ENCODE measurements around the gene SLC25A6.

Gene SLC25A6

DNA sequence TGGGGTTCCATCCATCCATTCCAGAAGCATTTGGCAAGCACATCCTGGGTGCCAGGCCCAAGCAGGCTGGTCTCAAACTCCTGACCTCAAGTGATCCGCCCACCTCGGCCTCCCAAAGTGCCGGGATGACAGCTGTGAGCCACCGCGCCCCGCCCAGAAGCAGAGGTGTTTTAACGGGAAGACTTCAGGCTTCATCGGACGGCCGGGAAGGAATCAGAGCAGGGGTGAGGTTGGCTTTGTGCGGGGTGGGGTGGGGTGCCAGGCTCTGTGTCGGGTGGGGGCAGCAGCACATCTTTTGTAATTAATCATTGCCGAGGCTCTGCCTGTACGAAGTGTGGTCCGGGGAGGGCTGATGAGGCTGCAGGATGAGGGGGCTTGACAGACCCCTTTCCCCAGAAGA, 5.1 kb upstream of the SLC25A6 start:
- no peaks in the 10 kb centered on the region for H4K20me1 ChIP-seq (ENCODE audit: insufficient read depth, low read length)
- H3K4me3 ChIP-seq (ENCODE audit: low read depth, low read length, poor library complexity, severe bottlenecking) = no peak overlapping the region
- H3K4me2 ChIP-seq (ENCODE audit: low read length) = no peak overlapping the region
- H3K36me3 ChIP-seq (ENCODE audit: insufficient read depth, low read length) = peaks cover 72% of the 10 kb centered on the region
- H3K27ac ChIP-seq (ENCODE audit: low read depth, low read length, poor library complexity, severe bottlenecking) = no peak overlapping the region
- H3K27me3 ChIP-seq (ENCODE audit: insufficient read depth, low read length) = no peaks in the 10 kb centered on the region
- H3K9ac ChIP-seq (ENCODE audit: low read length) = no peak overlapping the region
- H3K4me1 ChIP-seq (ENCODE audit: insufficient read depth, low read length, severe bottlenecking) = peaks cover 25% of the 10 kb centered on the region
- no peaks in the 10 kb centered on the region for H3K9me3 ChIP-seq (ENCODE audit: low read length)
- peaks cover 16% of the 10 kb centered on the region for H3K79me2 ChIP-seq (ENCODE audit: insufficient read depth, low read length)
- TF ChIP-seq CTCF (IDR thresholded peaks at IDR 0.05; ENCODE audit: low read length) (no peak), EZH2 (IDR thresholded peaks at IDR 0.05; ENCODE audit: borderline replicate concordance, low read length) (no peak)
- no peaks in the 10 kb centered on the region for H3K9me2 ChIP-seq (ENCODE audit: low read depth, low read length)
- H3F3A ChIP-seq (ENCODE audit: insufficient read depth, low read length) = no peaks in the 10 kb centered on the region
- H2AFZ ChIP-seq (ENCODE audit: low read length) = no peak overlapping the region

DNA sequence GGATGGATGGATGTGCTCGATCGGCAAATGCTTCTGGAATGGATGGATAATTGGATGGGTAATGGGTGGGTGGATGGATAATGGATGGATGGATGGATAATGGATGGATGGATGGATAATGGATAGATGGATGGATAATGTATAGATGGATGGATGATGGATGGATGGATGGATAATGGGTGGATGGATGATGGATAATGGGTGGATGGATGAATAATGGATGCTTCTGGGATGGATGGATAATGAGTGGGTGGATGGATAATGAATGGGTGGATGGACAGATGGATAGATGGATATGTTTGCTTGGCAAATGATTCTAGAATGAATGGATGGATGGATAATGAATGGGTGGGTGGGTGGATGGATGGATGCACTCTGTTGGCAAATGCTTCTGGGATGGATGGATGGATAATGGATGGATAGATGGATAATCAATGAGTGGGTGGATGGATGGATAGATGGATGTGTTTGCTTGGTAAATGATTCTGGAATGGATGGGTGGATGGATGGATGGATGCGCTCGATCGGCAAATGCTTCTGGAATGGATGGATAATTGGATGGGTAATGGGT, 3.8 kb upstream of the SLC25A6 start:
- Histone ChIP-seq H3K27me3 (ENCODE audit: insufficient read depth, low read length) (no peaks in the 10 kb centered on the region), H3K9ac (ENCODE audit: low read length) (no peak overlapping the region), H3K9me3 (ENCODE audit: low read length) (no peaks in the 10 kb centered on the region), H3K36me3 (ENCODE audit: insufficient read depth, low read length) (peaks cover 69% of the 10 kb centered on the region), H3K4me2 (ENCODE audit: low read length) (no peak overlapping the region), H3F3A (ENCODE audit: insufficient read depth, low read length) (no peaks in the 10 kb centered on the region), H2AFZ (ENCODE audit: low read length) (no peak overlapping the region), H4K20me1 (ENCODE audit: insufficient read depth, low read length) (no peaks in the 10 kb centered on the region), H3K79me2 (ENCODE audit: insufficient read depth, low read length) (peaks cover 22% of the 10 kb centered on the region), H3K9me2 (ENCODE audit: low read depth, low read length) (no peaks in the 10 kb centered on the region), H3K4me3 (ENCODE audit: low read depth, low read length, poor library complexity, severe bottlenecking) (no peak overlapping the region), H3K27ac (ENCODE audit: low read depth, low read length, poor library complexity, severe bottlenecking) (no peak overlapping the region), H3K4me1 (ENCODE audit: insufficient read depth, low read length, severe bottlenecking) (peaks cover 29% of the 10 kb centered on the region)
- TF ChIP-seq CTCF (IDR thresholded peaks at IDR 0.05; ENCODE audit: low read length) = no peak

DNA sequence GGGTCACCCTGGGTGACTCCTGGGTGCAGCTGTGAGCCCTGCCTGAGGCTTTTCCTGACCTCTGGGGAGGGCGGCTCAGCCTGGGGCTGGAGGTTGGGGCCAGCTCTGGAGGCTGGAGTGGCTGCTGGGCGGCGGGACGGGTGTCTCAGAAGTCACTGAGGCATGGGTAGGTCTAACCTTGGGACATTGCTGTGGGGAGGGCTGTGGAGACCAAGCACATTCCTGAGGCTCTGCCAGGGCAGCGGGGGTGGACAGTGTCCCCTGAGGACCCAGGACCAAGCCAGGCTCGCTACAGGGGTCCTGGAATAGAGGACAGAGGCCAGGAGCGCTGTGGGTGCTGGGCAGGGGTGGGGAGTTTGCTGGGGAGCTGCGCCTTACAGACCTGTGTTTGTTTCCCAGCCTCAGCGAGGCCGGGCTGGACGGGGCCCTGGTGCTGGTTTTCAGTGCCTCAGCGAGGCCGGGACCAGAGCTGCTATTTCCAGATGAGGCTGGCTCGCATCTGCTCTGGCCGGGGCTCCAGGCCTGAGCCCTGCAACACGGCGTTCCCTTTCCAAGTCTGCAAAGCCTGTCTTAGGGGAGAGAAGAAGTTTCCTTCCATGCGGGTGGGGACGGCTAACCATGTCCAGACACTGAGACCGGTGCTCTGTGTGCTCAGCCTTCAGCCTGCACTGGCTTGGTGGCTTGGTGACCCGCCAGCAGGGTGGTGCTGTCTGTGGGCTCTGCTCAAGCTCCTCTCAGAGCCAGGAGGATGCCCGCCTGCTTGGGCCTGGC, 3.0 kb upstream of the SLC25A6 start:
- H4K20me1 ChIP-seq (ENCODE audit: insufficient read depth, low read length) = no peaks in the 10 kb centered on the region
- H3K4me2 ChIP-seq (ENCODE audit: low read length) = no peak overlapping the region
- no peaks in the 10 kb centered on the region for H3K9me2 ChIP-seq (ENCODE audit: low read depth, low read length)
- no peaks in the 10 kb centered on the region for H3K27me3 ChIP-seq (ENCODE audit: insufficient read depth, low read length)
- H3K4me1 ChIP-seq (ENCODE audit: insufficient read depth, low read length, severe bottlenecking) = peaks cover 38% of the 10 kb centered on the region
- H3K36me3 ChIP-seq (ENCODE audit: insufficient read depth, low read length) = peaks cover 71% of the 10 kb centered on the region
- TF ChIP-seq EZH2 (IDR thresholded peaks at IDR 0.05; ENCODE audit: borderline replicate concordance, low read length) = no peak
- H3F3A ChIP-seq (ENCODE audit: insufficient read depth, low read length) = no peaks in the 10 kb centered on the region
- no peak overlapping the region for H3K4me3 ChIP-seq (ENCODE audit: low read depth, low read length, poor library complexity, severe bottlenecking)
- no peak overlapping the region; the same call in 1 of the 2 replicates for H3K9ac ChIP-seq (ENCODE audit: low read length)
- H3K27ac ChIP-seq (ENCODE audit: low read depth, low read length, poor library complexity, severe bottlenecking) = no peak overlapping the region
- H2AFZ ChIP-seq (ENCODE audit: low read length) = no peak overlapping the region
- H3K9me3 ChIP-seq (ENCODE audit: low read length) = no peaks in the 10 kb centered on the region
- H3K79me2 ChIP-seq (ENCODE audit: insufficient read depth, low read length) = peaks cover 31% of the 10 kb centered on the region

All from OCI-LY1 (cell line).